Stimulated activated CD4-positive, alpha-beta T cell treated with anti-CD3 and anti-CD28 coated beads, Interleukin-12 subunit alpha, Interleukin-12 subunit beta, amount 100 ng/mL, for 48 hours (primary cell): ENCODE results near the gene PGM5.

ENCODE experiments used
- DNase-seq, 3 donors: peaks; one replicate each; pipeline ENCODE4 v3.0.0-alpha.2; 2020; ENCODE audit warnings: low read depth in 2 of 3, low spot score in 1 of 3

The PGM5 gene

DNA sequence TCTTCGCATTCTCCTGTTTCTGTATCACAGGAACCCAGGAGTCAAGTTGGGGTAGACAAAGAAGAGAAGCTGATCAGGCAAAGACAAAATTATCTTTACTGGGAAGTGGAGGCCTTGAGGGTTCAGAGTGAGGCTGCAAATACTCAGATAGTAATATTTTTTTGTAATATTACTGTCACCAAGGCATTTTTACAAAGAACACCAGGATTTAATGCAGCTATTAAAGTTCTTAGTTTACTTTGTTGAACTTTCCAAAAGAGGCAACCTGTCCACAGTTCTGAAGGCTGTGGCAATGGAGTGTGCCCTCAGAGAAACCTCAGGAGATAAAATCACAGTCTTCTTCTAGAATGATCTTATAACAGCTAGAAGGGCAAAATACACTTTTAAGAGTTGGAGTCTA lies 74.9 kb downstream of the PGM5 start:
- no peak for DNase-seq

DNA sequence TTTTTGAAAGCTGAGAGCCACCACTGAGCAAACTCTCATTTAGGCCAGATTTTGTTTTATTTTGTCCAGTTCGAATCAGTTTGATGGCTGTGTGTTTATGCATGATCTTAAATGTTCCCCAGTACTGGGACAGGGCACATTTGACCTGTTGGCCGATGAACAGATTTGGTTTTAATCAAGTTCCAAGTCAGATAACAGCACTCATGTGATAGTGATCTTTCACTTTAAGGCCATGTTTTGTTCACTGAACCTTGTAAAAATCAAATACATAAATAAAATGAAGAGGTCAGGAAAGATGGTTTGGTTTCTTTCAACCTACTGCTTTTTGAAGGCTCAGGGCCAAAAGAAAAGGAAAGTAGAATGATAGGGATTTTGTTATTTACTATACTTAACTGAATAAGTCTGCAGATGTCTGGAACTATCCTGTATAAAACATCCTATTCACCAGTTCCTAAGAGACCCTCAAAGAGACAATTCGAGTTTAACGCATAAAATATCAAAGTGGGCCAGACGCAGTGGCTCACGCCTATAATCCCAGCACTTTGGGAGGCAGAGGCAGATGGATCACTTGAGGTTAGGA lies 77.2 kb downstream of the PGM5 start:
- DNase-seq = no peak

DNA sequence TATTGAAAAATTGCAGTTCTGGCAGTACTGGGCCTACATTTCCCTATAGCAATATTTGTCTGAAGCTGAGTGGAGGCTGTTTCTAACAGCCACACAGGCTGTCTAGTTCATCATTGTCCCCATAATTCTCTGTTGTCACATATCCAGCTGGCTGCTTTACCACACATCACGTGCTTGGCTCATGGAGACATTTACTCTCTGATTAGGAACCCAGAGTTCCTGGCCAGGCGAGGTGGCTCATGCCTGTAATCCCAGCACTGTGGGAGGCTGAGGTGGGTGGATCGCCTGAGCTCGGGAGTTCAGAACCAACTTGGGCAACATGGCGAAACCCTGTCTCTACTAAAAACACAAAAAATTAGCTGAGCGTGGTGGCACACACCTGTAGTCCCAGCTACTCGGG lies 81.4 kb downstream of the PGM5 start:
- no peak for DNase-seq

DNA sequence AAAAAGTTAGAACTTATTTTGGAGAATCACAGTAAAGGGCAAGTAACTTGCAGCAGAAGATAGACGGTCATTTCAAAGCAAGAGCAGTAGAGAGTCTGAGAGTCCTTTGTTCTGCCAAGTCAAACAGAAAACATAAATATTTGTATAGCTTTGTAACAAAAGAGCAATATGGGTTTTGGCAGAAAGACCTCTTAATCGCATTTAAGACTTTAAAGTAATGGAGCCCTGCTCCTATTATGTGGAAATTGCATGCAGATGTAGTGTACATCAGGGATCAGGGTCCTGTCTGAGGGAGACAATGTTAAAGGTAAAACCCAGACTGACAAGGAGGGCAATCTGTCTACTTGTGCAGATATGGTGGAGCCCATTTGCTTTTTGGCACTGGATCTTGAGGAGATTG lies 87.2 kb downstream of the PGM5 start:
- DNase-seq = no peak

DNA sequence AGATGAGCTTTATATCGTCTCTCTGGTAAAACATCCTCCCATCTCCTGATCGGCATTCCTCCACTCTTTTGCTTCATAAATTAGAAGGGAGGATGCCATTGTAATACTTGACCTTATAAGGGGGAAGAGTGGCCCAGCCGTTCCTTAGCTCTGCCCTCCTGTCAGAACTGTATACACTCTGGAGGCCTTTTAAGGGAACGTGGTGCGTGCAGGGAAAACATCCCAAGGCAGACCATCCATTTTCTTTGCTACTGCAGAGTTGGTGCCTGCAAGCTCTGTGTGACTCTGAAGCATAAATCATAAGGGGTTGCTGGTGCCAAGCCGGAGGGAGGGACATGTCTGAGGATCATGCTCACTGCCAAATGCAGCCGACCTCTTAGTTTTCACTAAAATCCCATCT lies 90.4 kb downstream of the PGM5 start:
- DNase-seq = no peak

DNA sequence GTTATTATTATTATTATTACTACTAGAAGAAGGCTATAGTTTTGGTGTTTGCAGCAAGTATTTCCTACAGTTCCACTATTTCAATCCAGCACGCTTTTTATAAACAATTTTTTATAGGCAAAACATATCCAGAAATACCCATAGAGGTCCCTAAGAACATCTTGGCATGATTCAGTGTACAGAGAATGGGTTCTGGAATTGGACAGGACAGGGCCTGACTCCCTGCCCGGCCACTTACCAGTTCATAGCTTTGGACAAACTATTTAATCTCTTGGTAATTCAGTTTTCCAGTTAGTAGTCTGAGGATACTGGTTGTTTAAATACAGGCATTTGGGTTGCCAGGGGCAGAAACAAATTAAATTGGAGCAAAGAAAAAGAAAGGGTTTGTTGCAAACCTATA lies 91.2 kb downstream of the PGM5 start:
- no peak for DNase-seq

DNA sequence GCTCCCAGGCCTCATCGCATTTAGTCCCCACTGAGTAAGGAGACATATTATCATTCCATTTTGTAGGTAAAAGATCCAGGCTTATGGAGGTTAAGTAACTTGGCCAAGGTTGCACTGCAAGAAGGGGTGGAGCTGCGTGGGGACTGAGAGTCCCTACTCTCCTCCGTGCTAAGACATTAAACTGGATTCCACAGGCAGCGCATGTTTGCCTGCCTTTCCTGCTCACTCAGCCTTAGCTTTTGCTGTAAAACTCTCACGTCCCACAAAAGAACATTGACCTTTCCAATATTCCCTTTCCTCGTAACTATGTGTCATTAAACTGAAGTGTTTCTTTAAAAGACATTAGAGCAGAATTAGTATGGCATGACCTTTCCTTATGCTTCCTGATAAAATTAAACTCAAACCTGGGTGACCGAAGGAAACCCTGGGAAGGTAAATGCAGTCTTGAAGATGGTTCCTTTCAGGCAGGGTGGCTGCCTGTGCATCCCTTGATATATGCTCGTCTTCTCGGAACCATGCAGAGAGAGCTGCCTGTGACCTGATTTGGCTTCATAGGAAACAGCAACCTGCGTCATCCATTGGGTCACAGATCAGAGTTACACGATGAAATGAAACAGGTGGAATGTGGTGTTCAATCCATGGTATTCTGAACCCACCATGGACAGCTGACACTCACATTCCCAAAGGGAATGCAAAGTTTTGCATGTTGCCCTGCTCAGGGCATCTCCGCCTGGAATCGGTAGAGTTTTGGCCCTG lies 98.3 kb downstream of the PGM5 start:
- no peak for DNase-seq

DNA sequence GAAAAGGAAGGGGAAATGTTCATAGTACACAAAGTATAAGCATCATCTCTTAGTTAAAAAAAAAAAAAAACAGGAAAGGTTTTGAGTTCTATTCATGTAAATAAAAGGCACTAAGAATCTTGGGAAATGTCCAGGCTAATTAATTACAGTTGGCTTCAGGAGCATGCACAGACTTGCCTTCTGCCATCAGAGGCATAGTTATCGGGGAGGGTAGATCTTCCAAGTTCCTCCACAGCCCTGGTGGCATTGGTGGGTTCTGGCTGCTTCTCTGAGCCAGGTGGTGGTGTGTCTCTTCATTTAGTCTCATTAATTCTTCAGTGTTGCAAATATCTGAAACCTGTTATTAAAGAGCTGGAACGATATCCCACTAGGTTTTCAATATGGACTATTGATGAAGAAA lies 99.0 kb downstream of the PGM5 start:
- DNase-seq = no peak

DNA sequence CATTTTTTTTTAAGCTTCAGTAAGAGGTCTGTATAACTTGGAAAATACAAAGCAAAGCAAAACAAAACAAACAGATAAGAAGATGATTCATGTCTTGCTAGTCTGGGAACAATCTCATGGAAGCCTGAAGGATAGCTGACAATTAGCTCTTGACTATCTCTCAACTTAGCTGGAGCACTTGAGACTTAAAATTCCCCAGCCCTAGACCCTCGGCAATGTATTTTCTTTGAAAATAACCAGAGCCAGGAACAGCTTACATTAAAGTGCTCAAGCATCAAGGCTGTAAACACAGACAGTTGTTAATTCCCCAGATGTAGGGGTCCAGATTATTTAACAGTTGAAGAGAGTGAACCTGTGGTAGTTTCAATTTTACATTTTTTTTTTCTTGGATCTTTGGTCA lies 101.4 kb downstream of the PGM5 start:
- DNase-seq = no peak

DNA sequence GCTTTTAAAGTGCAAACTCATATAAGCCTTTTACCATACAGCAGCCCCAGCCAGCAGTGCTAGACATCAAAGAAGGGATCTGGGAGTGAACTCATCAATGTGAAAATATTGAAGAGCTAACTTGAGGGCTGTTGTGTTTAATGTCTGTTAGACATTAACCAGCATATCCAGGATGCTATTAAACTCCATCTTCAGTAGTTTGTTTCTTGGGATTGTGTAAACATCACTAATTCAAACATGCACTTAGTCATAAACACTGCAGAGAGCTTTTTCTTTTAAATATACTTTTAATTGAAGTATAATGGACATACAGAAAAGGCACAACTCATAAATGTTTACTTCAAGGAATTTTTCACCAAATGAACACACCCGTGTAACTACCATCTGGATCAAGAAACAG lies 102.5 kb downstream of the PGM5 start:
- DNase-seq = no peak

DNA sequence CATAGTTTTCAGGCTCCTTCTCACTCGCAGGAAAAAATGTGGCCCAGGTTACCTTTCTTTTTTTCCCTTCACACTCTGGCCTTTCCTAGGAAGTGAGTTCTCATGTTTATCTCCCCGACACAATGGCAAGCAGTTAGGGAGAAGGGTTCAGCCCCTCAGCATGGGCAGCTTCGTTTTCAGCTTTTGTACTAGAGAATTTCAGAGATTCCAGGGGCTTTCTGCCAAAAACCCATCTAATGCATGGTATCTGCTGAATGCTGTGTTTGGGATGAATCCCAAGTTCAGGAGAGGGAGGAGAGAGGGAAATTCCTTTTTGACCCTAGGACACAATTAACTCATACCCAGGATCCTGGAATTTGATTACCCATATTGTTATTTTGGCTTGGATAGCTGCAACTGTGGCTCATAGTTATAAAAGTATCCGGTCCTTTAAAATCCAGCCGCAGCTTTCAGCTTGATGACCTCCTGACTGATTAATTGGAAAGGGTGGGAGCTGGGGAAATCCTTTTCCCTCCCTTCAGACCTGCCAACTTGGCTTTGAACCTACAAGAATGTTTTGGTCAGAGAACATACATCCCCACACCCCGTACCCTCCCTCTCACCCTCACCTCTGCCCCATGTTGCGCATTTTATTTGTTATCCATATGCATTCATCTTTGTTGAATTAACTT lies 105.8 kb downstream of the PGM5 start:
- DNase-seq = no peak

DNA sequence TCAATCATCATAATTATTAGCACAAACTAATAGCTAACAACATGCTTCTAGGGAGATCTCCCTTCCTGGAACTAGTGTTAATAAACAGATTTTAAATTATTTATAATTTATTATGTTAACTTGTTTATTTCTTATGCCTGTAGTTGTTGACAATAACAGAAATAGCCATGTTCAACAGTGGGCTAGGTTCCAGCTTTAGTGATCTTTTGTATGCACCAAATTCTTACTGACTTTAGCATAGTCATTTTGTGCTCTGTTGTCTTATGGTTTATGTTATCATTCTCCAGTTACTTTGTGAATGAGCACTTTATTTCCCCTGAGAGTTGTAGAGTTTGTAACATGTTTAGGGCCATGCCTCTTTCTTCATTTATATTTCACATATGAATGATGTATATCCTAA lies 113.7 kb downstream of the PGM5 start:
- DNase-seq = no peak

DNA sequence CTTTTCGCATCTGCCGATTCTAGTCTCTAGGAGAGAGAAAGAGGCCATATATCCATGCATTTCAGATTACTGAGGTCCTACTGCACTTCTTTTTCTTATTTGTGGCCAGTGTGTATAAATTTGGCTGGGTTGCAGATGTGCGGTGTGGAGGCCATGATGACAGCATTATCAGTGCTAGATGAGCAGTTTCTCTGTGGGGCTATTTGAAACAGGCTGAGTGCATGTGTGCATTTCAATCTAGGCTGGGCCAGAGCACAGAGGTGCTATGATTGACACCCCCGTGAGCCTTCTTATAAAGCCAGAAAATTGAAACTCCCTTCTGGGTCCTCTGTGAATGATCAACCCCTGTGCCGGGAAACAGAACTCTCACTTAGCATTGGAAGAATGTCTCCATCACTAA lies 114.2 kb downstream of the PGM5 start:
- DNase-seq = no peak

DNA sequence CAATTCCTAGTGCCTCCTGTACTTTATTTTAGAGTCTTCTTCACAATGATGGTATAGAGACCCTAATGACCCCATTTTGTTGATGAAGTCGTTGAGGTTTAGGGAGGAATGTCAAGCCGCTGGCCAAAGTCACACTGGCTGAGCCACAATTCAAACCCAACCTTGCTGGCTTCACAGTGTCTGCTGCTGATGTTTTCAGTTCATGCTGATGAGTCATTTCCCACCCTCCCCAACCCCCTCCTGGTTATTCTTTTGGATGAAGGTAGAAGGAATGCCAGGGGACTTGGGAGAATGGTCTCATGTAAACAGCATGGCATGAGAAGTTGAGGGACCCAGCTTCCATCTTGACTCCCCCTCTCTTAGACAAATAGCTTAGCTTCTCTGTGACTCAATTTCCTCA lies 115.7 kb downstream of the PGM5 start:
- DNase-seq = no peak

DNA sequence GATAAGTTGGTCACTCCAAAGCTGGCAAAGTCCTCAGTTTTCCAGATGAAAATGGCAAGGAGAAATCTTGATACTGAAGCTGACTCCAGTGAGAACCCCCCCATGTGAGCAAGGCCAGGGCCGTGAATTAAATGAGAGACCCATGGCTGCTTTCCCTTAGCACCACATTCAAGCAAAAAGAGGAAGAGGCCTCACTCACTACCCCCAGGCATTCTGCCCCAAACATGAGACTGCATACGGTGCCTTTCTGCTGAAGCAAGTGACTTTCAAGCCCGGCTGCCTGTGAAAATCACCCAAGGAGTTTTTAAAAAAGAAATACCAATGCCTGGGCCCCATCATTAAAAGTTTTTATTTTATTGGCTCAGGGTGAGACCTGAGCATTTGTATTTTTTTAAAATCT lies 117.4 kb downstream of the PGM5 start:
- no peak for DNase-seq

DNA sequence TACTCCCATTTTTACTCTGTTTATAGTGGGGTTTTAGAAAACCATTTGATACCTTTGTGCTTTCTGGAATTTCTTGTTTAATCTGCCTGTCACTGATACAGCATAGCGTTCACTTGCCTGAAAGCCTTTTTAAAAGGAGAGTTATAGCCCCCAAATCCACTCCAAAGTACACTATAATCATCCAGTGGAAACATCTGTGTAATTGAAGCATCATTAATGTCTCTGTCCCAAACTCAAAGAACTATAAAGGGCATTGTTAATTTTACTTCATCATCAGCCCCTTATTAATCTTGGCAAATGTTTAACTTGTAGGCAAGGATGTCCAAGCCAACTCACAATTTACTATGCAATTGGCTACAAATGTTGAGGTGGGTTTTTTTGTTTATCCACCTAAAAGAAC lies 120.0 kb downstream of the PGM5 start:
- no peak for DNase-seq

DNA sequence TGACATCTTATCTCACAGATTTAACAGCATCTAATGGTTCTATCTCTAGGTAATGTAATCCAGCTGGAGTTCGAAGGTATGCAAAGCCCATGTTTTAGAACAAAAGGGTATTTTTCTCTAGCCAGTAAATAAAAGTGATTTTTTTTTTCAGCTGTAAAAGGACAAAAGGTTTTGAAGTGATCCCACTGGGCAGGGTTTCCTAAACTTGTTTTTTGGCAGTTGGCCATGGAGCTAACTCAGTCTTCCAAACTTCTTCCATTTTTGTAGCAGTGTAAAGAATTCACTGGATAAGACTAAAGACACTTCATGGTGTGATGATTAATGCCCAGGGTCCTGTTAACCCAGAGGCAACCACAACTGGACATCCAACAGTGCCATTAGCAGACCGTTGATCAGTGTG lies 120.4 kb downstream of the PGM5 start:
- no peak for DNase-seq

DNA sequence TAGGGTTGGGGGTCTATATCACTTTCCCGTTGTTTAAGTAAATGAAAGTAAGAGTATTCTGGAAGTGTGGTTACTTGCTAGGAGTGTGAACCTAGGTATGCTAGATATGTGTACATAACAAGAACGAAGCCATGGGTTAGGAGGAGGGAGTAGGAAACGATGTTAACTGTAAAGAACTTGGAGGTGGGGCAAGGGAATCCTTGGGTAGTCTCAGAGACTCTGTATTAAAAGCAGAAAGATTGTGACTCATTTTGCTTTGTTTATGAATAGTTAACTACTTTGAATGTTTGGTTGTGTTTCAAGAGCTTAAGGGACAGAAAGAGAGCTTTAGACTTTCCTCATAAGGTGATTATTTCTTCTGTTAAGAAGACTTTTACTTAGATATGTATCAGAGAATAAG lies 124.4 kb downstream of the PGM5 start:
- DNase-seq = no peak

DNA sequence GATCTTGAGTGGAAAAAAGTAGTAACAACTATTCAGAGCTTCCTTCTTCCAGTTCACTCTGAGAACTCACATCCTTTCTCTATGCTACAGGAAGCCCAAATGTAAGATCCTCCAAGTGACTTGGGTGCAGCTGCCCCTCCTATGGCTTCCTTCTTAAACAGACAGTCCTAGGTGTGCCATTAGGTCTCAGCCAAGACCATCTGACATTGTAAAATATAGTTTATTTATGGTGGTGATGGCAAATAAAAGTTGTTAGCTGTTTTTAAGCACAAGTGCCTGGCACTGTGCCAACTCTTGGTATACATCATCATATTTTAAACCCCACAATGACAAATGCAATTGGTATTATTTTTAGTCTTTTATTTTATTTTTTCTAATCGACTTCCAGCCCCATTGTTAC lies 126.1 kb downstream of the PGM5 start:
- DNase-seq = no peak

DNA sequence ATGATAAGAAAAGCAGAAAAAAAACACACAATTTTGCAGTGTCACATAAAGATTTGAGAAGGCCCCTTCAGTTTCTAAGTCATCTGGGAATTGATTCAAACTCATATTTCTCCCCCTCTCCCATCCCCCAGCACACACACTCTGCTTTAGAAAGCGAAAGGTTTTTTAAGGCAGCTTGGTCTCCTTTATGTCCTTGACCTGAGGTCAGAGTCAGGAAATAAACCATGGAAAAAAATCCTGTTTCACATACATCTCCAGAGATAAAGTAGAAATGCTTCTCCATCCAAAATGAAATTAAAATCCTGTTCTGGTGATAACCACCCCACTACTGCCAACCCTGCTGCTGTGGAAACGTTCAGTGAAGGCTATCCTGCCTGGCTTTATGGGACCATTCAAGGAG lies 131.7 kb downstream of the PGM5 start:
- DNase-seq = no peak

DNA sequence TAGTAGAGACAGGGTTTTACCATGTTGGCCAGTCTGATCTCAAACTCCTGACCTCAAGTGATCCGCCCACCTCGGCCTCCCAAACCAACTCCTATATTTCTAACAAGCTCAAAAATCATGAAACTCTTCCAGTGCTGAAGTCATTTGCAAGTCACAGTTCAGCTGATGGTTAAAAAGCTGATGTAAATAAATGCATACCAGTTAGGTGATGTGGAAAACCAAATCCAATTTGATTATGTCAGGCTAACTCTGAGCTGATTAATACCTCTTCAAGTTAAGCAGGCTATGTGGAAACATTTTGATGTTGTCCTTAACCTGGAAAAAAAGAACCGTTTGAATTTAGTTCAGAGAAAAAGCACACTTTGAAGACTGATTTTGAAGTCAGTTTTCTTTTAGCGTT lies 133.2 kb downstream of the PGM5 start:
- no peak for DNase-seq

DNA sequence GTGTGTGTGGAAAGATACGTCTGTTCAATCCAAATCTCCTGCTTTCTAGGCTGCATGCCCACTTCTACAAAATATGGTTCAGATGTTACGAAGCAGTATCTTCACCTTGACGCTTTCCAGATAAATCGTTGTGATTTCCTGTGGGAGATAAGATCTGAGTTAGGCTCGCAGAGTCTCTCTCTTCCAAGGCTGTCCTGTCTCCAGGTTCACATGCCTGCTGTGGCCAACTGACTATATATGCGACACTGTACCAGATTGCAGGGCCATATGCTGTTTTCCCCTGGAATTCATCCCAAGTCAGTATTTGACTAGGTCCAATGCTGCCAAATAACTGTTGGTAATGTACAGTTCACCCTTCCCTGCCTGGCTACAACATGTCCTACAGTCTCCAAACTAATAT lies 136.4 kb downstream of the PGM5 start:
- DNase-seq = no peak

DNA sequence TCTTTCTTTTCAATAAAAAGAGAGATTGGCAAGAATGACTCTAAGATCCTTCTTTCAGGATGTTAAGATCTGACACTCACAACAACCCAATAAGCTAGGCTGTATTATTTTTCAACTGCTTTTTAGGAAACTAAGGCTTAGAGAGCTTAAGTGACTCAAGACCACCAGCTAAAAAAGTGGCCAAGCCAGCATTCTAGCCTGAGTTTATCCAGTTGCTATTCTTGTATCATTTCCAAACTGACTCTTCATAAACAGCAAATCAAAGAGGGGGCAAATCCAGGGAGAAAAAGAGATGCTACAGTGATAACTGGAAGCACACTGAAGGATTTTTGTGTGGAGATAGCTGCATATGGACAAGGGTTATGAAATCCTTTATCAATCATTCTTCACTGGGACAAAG lies 137.1 kb downstream of the PGM5 start:
- no peak for DNase-seq
